Large intestine (tissue), 3 donors: ENCODE data around the gene VKORC1L1. TPM values are rescaled to one million over a fixed set of nuclear protein-coding genes. Genes with fewer than 3 reads are reported as not detected.
"Not testable (repeated sequence)": the region's sequence is repeated elsewhere in the genome, so short reads cannot be mapped to it uniquely, and the experiment has no call there.

Experiments used
- DNase-seq, 2 donors: peaks; one replicate each; pipeline versions ENCODE4 v3.0.0 to v3.0.0-alpha.2; 2013
- H3K27ac ChIP-seq: one replicate; pipeline ENCODE4 v1.5.1; 2013; ENCODE audit warnings: low read length
- H3K27me3 ChIP-seq: 2 replicates; pipeline ENCODE4 v1.6.1; 2013; ENCODE audit warnings: low read length; ENCODE audit not compliant: control insufficient read depth, insufficient read depth
- H3K36me3 ChIP-seq: 2 replicates; pipeline ENCODE4 v1.6.1; 2013; ENCODE audit warnings: low read length; ENCODE audit not compliant: control insufficient read depth, insufficient read depth
- H3K4me1 ChIP-seq: one replicate; pipeline ENCODE4 v1.6.1; 2013; ENCODE audit warnings: low read length; ENCODE audit not compliant: control insufficient read depth, insufficient read depth
- H3K4me3 ChIP-seq: one replicate; pipeline ENCODE4 v1.5.1; 2013; ENCODE audit warnings: low read length
- H3K9me3 ChIP-seq: one replicate; pipeline ENCODE4 v1.6.1; 2013; ENCODE audit warnings: mild to moderate bottlenecking, low read depth, low read length, moderate library complexity; ENCODE audit not compliant: control insufficient read depth
- WGBS: methylation state at CpG from one replicate; pipeline ENCODE4 v1.1.5; 2013; ENCODE audit warnings: low lambda C conversion rate; ENCODE audit not compliant: insufficient coverage; 5-methylcytosine and 5-hydroxymethylcytosine counted together
- polyA plus RNA-seq: library from polyadenylated mRNA; unstranded; fragments of 120-200 nt; gene quantifications from one replicate; pipeline ENCODE4 v1.2.1, GENCODE V29; 2013

VKORC1L1 gene
- polyA plus RNA-seq, 1 donor: 29.3 TPM

GRCh38 chr7:65879292-65880153 is 6.6 kb downstream of the VKORC1L1 start:
- WGBS: 53% methylated on average over 2 of the region's 5 CpGs
- H3K27ac ChIP-seq: not testable (repeated sequence)

DNA sequence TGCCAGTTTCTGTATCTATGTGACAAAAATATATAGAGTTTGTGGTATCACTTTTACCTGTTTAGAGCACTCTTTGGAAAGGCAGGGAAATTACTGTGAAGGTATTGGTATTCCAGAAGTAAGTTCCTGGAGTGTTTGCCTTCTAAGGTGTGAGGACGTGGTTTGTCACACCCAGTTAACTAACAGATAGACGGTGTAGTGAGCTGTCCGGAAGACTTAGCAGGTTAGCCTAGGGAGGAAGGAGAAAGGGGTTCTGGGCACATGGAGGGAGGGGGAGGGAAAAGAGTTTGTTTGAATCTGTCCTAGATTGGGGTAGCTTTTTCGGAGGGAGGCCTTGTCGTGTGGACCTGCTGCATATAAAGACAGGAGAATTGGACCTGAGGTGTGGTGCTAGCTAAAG is 7.4 kb downstream of the VKORC1L1 start:
- DNase-seq: peak in 1 of 2 donors; percentile 18
- no CpG with 5 or more reads among the region's 5 CpGs for WGBS

More at GRCh38 chr7:65879292-65880153, 6.6 kb downstream of the VKORC1L1 start:
- not testable (repeated sequence) for H3K4me3 ChIP-seq, H3K27me3 ChIP-seq, H3K9me3 ChIP-seq, DNase-seq, H3K36me3 ChIP-seq, H3K4me1 ChIP-seq

DNA sequence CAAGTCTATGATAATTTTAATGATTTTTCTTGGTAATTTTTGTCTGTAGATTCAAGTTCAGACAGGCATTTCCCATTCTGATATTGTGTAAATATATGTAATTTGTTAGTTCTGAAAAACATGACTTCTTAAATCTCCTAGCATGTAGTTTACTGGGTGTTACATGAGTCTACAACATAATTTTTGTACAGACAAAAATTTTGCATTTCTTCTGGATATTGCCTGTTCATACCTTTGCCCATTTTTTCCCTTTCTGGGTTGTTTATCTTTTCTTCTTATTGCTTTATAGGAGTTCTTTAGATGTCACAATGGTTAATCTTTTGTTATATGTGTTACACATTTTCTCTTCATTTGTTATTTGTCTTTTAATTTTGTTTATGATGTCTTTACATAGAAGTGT is 12.1 kb downstream of the VKORC1L1 start:
- not testable (repeated sequence) for H3K36me3 ChIP-seq, H3K27me3 ChIP-seq, H3K27ac ChIP-seq, H3K9me3 ChIP-seq, H3K4me3 ChIP-seq, H3K4me1 ChIP-seq, DNase-seq

More for the DNA sequence above, 7.4 kb downstream of the VKORC1L1 start:
- H3K27ac ChIP-seq, H3K36me3 ChIP-seq, H3K4me3 ChIP-seq, H3K4me1 ChIP-seq, H3K9me3 ChIP-seq, H3K27me3 ChIP-seq: not testable (repeated sequence)

DNA sequence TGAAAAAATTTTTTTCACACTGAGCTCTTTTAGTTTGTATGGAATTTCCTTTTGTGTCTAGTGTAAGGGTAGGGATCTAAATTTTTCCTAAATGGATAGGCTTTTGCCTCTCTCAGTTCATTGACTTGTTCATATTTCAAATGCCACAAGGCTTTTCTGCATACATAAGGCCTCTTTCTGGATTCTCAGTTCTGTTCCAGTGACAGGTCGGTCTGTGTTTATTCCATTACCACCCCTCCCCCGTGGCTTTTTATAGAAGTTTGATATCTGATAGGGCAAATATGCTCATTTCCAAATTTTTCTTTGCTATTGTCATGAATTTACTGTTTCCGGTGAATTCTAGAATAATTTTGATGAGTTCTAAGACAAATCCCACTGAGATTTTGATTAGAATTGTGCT is 12.7 kb downstream of the VKORC1L1 start:
- not testable (repeated sequence) for H3K36me3 ChIP-seq, H3K4me1 ChIP-seq, H3K4me3 ChIP-seq, H3K27ac ChIP-seq, H3K9me3 ChIP-seq, H3K27me3 ChIP-seq, DNase-seq
- no CpG with 5 or more reads among the region's 3 CpGs for WGBS

DNA sequence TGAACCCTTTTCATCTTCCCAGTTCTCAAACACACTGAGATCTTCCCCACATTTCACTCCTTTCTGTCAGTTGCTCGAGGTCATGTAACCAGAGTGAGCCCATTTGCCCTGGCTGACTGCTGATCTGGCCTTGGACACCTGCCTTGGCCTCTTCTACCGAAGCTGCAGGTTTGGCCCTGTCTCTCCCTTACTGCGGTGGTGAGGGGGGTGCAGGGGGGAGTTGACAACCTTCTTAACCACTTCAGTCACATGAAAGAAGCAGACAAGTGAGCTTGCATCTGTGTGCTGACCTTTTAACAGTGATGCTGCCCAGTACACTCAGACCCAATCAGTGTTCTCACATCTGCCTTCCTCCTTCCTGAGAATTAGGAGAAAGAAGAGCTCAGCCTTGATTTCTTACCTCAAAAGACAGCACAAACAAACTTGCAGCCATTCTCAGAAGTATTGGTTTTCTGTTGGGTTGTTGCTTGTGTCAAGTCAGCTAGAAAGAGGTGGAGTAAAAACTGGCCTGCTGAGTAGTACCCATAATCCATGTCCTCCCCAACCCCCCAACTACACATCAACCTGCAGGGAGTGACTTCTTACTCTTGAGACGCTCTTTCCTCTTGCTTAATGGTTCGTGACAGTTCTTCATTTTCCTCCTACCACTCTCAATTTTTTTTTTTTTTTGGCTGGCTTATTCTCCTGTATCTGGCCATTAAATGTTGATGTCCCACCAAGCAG is 15.7 kb downstream of the VKORC1L1 start:
- 100% methylated on average over 1 of the region's 5 CpGs for WGBS
- not testable (repeated sequence) for H3K36me3 ChIP-seq, H3K4me1 ChIP-seq, H3K9me3 ChIP-seq, H3K27me3 ChIP-seq, H3K4me3 ChIP-seq, H3K27ac ChIP-seq, DNase-seq

GRCh38 chr7:65889722-65890121 is 16.8 kb downstream of the VKORC1L1 start:
- H3K4me3 ChIP-seq, H3K36me3 ChIP-seq, H3K27ac ChIP-seq, H3K27me3 ChIP-seq, H3K9me3 ChIP-seq, H3K4me1 ChIP-seq, DNase-seq: not testable (repeated sequence)
- WGBS: 100% methylated on average over 1 of the region's 2 CpGs

GRCh38 chr7:65892161-65892560 is 19.3 kb downstream of the VKORC1L1 start:
- 86% methylated on average over 3 of the region's 5 CpGs for WGBS
- no peak for DNase-seq
- Histone ChIP-seq H3K4me1 (no peaks in the 10 kb centered on the region), H3K4me3 (no peak overlapping the region), H3K9me3 (no peaks in the 10 kb centered on the region), H3K27me3 (no peaks in the 10 kb centered on the region), H3K36me3 (peaks cover 3% of the 10 kb centered on the region), H3K27ac (no peak overlapping the region)

DNA sequence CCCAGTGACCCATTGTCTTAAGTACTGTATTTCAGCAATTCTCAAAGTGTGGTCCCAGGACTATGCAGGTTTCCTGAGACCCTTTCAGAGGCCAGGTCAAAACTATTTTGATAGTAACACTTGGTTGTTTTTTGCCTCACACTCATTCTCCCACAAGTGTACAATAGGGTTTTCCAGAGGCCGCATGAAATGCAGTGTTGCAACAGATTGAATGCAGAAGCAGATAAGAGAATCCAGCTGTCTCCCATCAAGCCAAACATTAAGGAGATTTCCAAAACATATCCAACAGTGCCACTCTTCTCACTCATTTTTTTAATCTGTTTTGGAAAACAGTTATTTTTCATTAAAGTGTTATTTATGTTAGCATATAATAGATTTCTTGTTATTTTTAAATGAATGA is 20.0 kb downstream of the VKORC1L1 start:
- Histone ChIP-seq H3K4me1 (no peaks in the 10 kb centered on the region), H3K27me3 (no peaks in the 10 kb centered on the region), H3K36me3 (peaks cover 3% of the 10 kb centered on the region), H3K9me3 (no peaks in the 10 kb centered on the region), H3K27ac (no peak overlapping the region), H3K4me3 (no peak overlapping the region)
- DNase-seq: no peak
- no CpG with 5 or more reads among the region's 1 CpG for WGBS

DNA sequence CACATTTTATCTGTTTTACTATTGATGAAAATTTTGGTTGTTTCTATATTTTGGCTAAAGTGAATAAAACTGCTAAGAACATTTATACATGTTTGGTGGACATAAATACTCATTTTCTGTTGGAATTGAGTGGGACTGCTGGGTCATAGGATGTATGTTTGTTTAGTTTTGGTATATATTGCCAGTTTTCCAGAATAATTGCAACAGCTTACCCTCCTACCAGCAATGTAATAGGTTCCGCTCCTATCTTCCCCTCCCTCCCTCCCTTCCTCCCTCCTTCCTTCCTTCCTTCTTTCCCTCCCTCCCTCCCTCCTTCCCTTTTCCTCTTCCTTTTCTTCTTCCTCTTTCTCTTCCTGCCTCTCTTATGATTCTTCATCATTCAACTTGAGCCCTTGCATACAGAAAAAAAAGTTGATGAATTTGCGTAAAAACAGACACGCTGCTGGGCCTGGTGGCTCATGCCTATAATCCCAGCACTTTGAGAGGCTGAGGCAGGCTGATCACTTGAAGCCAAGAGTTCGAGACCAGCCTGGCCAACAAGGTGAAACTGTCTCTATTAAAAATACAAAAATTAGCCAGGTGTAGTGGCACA is 23.5 kb downstream of the VKORC1L1 start:
- no peaks in the 10 kb centered on the region for H3K27me3 ChIP-seq
- H3K36me3 ChIP-seq: peaks cover under 1% of the 10 kb centered on the region
- no peak overlapping the region for H3K27ac ChIP-seq
- no peak for DNase-seq
- H3K4me3 ChIP-seq: no peak overlapping the region
- no peaks in the 10 kb centered on the region for H3K9me3 ChIP-seq
- H3K4me1 ChIP-seq: no peaks in the 10 kb centered on the region
- WGBS: no CpG with 5 or more reads among the region's 4 CpGs

DNA sequence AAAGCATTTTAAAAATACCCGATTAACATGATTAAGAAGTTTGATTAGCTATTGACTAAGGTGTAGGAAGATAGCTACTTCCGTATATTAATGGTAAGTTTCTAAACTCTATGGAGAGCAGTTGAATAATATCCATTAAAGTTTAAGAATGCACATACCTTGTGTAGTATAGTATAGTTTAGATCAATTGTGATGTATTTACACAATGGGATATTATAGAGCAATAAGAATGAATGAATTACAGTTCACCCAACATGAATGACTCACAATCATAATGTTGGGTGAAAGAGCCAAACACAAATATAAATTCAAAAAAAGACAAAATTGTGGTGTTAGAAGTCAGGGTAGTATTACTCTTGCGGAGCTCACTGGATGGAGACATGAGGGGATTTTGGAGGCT is 24.4 kb downstream of the VKORC1L1 start:
- DNase-seq, H3K36me3 ChIP-seq, H3K4me1 ChIP-seq, H3K27me3 ChIP-seq, H3K4me3 ChIP-seq, H3K27ac ChIP-seq, H3K9me3 ChIP-seq: not testable (repeated sequence)
- WGBS: 100% methylated on average over 1 of the region's 3 CpGs
